Mucosa of descending colon (tissue), 3 donors: ENCODE results near the gene ZNF468. TPM values are rescaled to one million over a fixed set of nuclear protein-coding genes. Genes with fewer than 3 reads are reported as not detected.
"Not testable (repeated sequence)": the region's sequence is repeated elsewhere in the genome, so short reads cannot be mapped to it uniquely, and the experiment has no call there.

Experiments
- ATAC-seq: fragments of 200-7000 bp; cut with Tn5 transposase; one replicate; pipeline ENCODE4 v1.9.1; 2020; ENCODE audit warnings: mild to moderate bottlenecking, moderate library complexity
- DNase-seq, 3 donors: peaks; one replicate each; pipeline ENCODE4 v3.0.0-alpha.2; 2020
- H3K36me3 ChIP-seq: fragments of 200-600 bp; one replicate; pipeline ENCODE4 v1.8.0; 2021; ENCODE audit warnings: low read depth, mild to moderate bottlenecking
- H3K4me1 ChIP-seq: fragments of 200-600 bp; one replicate; pipeline ENCODE4 v1.8.0; 2021; ENCODE audit warnings: low read depth, mild to moderate bottlenecking
- H3K4me3 ChIP-seq: fragments of 200-600 bp; one replicate; pipeline ENCODE4 v1.8.0; 2021; ENCODE audit warnings: mild to moderate bottlenecking
- H3K9me3 ChIP-seq: fragments of 200-600 bp; one replicate; pipeline ENCODE4 v1.8.0; 2021; ENCODE audit warnings: mild to moderate bottlenecking
- intact Hi-C, 2 donors: fragments of 100-400 bp; cut with DNase I in 1 of 2; cut with micrococcal nuclease in 1 of 2; formaldehyde crosslinking; loops; one replicate each; pipeline versions ENCODE4 v1.11.0 to v1.11.1; 2022; cut with DNase I, micrococcal nuclease
- total RNA-seq, 3 donors: library from RNA; stranded (reverse); fragmentation: NEBNext Ultra II Directional in 2 of 3; extraction: Animal tissue kit (Norgen Biotek cat#: 25700) in 2 of 3; gene quantifications; one replicate each; pipeline versions ENCODE4 v1.2.1 to v1.2.4, GENCODE V29; 2021 to 2023
- TF ChIP-seq, protein P1 (sequence below): fragments of 200-600 bp; IDR thresholded peaks from one replicate; pipeline ENCODE4 v1.8.0; 2022; ENCODE audit warnings: antibody characterized with exemption, mild to moderate bottlenecking
- donor health status: DM: no; HTN: no; CAD: no; lungs with moderate emphysema.
- donor health status: DM: no; HTN: no; CAD: no.
- donor health status: DM: no; HTN: yes; CAD: no.

The ZNF468 gene
- total RNA-seq, 3 donors from 2014 or later: 19.5 to 33.2 (median 30.7) TPM

DNA sequence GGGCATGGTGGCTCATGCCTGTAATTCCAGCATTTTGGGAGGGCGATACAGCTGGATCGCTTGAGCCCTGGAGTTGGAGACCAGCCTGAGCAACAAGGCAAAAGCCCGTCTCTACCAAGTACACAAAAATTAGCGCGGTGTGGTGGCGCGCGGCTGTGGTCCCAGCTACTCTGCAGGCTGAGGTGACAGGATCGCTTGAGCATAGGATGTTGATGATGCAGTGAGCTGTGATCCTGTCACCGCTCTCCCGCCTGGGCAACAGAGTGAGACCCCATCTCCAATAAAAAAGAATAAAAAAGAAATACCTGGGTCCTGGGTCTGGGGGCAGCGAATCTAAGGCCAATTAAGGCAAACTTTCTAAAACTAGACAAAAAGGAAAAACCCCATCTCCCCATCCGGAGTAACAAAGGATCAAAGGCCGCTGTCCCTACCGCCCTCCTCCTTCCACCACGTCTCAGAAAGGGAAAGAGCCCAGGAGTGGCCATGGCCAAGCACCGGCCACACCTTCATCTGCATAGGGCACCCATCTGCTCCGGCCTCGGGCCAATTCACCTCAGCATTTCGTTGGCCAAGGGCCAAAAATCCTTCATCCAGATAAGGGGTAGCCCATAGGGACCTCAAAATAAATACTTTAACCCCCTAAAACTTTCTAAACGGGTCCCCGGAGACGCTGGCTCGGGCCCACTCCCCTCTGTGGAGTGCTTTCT is 39.2 kb upstream of the ZNF468 start:
- Histone ChIP-seq H3K9me3 (no peaks in the 10 kb centered on the region), H3K4me1 (peaks cover 6% of the 10 kb centered on the region), H3K36me3 (no peaks in the 10 kb centered on the region), H3K4me3 (peak overlapping the region; percentile 74)
- ATAC-seq: peak; percentile 85
- TF ChIP-seq, protein P1, sequence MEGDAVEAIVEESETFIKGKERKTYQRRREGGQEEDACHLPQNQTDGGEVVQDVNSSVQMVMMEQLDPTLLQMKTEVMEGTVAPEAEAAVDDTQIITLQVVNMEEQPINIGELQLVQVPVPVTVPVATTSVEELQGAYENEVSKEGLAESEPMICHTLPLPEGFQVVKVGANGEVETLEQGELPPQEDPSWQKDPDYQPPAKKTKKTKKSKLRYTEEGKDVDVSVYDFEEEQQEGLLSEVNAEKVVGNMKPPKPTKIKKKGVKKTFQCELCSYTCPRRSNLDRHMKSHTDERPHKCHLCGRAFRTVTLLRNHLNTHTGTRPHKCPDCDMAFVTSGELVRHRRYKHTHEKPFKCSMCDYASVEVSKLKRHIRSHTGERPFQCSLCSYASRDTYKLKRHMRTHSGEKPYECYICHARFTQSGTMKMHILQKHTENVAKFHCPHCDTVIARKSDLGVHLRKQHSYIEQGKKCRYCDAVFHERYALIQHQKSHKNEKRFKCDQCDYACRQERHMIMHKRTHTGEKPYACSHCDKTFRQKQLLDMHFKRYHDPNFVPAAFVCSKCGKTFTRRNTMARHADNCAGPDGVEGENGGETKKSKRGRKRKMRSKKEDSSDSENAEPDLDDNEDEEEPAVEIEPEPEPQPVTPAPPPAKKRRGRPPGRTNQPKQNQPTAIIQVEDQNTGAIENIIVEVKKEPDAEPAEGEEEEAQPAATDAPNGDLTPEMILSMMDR: no peak
- intact Hi-C loops: no loop called here
- DNase-seq: peak; percentile 73 to 85 (median 77)

DNA sequence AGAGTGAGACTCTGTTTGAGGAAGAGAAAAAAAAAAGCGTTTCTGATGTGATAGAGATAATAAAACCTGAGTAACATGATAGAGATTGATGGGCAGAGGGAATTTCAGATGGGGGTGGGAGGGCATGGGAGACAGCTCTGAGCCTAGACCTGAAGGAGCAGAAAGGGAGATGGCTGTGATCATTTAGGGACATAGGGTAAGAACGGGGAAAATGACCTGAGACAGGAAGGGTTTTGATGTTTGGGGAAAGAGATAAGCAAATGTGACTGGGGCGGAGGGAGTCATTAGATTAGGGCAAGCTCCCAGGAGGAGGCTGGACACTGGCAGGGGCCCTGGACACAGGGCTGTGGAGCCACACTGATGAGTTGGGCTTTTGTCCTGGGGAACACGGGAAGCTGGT is 33.9 kb upstream of the ZNF468 start:
- peaks cover 1% of the 10 kb centered on the region for H3K4me1 ChIP-seq
- no peaks in the 10 kb centered on the region for H3K9me3 ChIP-seq
- H3K36me3 ChIP-seq: no peaks in the 10 kb centered on the region
- intact Hi-C loops: no loop called here
- no peak for ATAC-seq
- no peak for DNase-seq
- no peak overlapping the region for H3K4me3 ChIP-seq
- TF ChIP-seq, protein P1: no peak

DNA sequence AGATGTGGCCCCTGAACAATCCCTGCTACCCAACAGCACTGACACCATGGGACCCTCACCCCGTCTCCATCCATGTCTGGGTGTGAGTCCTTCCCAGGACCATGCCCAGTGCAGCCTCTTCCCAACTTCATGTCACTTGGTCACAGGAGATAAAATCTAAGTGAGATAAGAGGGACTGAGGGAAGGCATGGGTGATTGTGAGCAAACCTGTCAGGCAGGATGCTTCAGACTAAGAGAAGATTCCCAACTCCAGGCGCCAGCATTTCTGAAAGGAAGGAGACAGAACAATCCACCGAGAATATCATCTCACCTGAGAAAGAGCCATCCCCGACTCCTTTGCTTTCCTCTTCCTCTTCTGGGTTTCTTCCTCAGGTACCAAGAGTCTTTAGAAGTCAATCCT is 32.5 kb upstream of the ZNF468 start:
- DNase-seq (no peak), ATAC-seq (no peak)
- Histone ChIP-seq H3K36me3 (no peaks in the 10 kb centered on the region), H3K4me1 (no peaks in the 10 kb centered on the region), H3K4me3 (no peak overlapping the region), H3K9me3 (peaks cover 10% of the 10 kb centered on the region)
- TF ChIP-seq, protein P1: no peak
- intact Hi-C loops: no loop called here

DNA sequence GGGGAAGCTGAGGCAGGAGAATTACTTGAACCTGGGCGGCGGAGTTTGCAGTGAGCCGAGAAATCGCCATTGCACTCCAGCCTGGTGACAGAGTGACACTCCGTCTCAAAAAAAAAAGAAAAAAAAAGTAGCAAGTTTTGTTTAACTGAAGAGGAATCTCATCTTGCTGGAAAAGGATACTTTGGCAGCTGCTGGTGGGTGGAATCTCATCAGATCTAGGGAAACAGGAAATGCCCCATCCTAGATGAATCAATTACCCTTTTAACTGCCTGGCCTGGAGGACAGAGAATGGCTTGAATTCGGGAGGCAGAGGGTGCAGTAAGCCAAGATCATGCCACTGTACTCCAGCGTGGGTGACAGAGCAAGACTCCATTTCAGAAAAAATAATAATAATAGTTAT is 31.7 kb upstream of the ZNF468 start:
- ATAC-seq (no peak), DNase-seq (no peak)
- no peaks in the 10 kb centered on the region for H3K4me1 ChIP-seq
- intact Hi-C loops: no loop called here
- peaks cover 3% of the 10 kb centered on the region for H3K36me3 ChIP-seq
- H3K9me3 ChIP-seq: peaks cover 19% of the 10 kb centered on the region
- no peak overlapping the region for H3K4me3 ChIP-seq
- TF ChIP-seq, protein P1: no peak

DNA sequence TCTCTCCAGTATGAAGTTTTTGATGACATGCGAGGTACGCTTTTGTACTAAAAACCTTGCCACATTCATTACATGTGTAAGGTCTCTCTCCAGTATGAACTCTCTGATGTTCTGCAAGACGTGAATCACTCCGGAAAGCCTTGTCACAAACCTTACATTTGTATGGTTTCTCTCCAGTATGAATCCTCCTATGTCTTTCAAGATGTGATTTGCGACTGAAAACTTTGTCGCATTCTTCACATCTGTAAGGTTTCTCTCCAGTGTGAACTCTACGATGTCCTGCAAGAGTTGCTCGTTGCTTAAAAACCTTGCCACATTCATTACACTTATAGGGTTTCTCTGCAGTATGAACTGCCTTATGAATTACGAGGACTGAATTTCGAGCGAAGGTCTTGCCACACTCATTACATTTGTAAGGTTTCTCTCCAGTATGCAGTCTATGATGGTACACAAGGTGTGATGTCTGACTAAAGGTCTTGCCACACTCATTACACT is 23.5 kb upstream of the ZNF468 start:
- DNase-seq (no peak), ATAC-seq (no peak)
- Histone ChIP-seq H3K9me3 (peaks cover 98% of the 10 kb centered on the region), H3K4me3 (no peak overlapping the region), H3K4me1 (no peaks in the 10 kb centered on the region), H3K36me3 (peaks cover 34% of the 10 kb centered on the region)
- intact Hi-C loops: no loop called here
- TF ChIP-seq, protein P1: no peak

DNA sequence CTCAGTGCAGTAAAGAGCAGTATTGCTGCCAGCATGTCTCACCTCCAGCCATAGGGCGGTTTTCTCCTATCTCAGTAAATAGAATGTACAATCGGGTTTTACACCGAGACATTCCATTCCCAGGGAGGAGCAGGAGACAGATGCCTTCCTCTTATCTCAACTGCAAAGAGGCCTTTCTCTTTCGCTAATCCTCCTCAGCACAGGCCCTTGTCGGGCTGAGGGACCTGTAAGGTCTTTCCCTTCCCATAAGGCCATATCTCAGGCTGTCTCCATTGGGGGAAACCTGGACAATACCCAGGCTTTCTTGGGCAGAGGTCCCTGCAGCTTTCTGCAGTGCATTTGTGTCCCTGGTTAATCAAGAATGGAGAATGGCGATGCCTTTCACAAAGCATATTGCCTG is 15.6 kb upstream of the ZNF468 start:
- H3K36me3 ChIP-seq, intact Hi-C loops, DNase-seq, ATAC-seq, H3K4me1 ChIP-seq, H3K4me3 ChIP-seq: not testable (repeated sequence)
- H3K9me3 ChIP-seq: peaks cover 21% of the 10 kb centered on the region
